IMR-90 (cell line): ENCODE data around the gene TREH.

Experiments
- CEBPB ChIP-seq: IDR thresholded peaks from 2 replicates; pipeline ENCODE4 v1.6.1; 2012; ENCODE audit warnings: low read depth, low read length, improper control_type of control experiment
- CHD1 ChIP-seq: IDR thresholded peaks from 2 replicates; pipeline ENCODE4 v1.6.1; 2012; ENCODE audit warnings: low read depth, low read length, improper control_type of control experiment
- CTCF ChIP-seq: conservative IDR thresholded peaks from 2 replicates; pipeline ENCODE4 v1.5.1; 2012; ENCODE audit warnings: mild to moderate bottlenecking, low read depth, low read length, improper control_type of control experiment
- MAFK ChIP-seq: IDR thresholded peaks from 2 replicates; pipeline ENCODE4 v1.6.1; 2012; ENCODE audit warnings: low read depth, low read length, improper control_type of control experiment
- MXI1 ChIP-seq: IDR thresholded peaks from 2 replicates; pipeline ENCODE4 v1.6.1; 2012; ENCODE audit warnings: low read depth, mild to moderate bottlenecking, low read length, moderate library complexity, borderline replicate concordance
- NFE2L2 ChIP-seq: fragments of 150-350 bp; IDR thresholded peaks from 2 replicates; pipeline ENCODE4 v1.6.1; 2016; ENCODE audit warnings: low read depth, mild to moderate bottlenecking, low read length
- POLR2A ChIP-seq: IDR thresholded peaks from 2 replicates; pipeline ENCODE4 v1.6.1; 2012; ENCODE audit warnings: mild to moderate bottlenecking, low read depth, low read length
- RAD21 ChIP-seq: IDR thresholded peaks from 2 replicates; pipeline ENCODE4 v1.6.1; 2012; ENCODE audit warnings: low read length, improper control_type of control experiment
- RFX5 ChIP-seq: IDR thresholded peaks from 2 replicates; pipeline ENCODE4 v1.8.0; 2012; ENCODE audit warnings: low read depth, mild to moderate bottlenecking, low read length, moderate library complexity
- SMC3 ChIP-seq: fragments of 150-350 bp; IDR thresholded peaks from 2 replicates; pipeline ENCODE4 v1.6.1; 2016; ENCODE audit warnings: low read depth, mild to moderate bottlenecking, antibody characterized with exemption, low read length, moderate library complexity
- TF ChIP-seq, protein P1 (sequence below): fragments of 150-350 bp; IDR thresholded peaks from 2 replicates; pipeline ENCODE4 v1.6.1; 2017; ENCODE audit warnings: mild to moderate bottlenecking, antibody characterized with exemption, low read length, low read depth

GRCh38 chr11:118638726-118639125 lies 40.7 kb downstream of the TREH start:
- TF ChIP-seq, protein P1, sequence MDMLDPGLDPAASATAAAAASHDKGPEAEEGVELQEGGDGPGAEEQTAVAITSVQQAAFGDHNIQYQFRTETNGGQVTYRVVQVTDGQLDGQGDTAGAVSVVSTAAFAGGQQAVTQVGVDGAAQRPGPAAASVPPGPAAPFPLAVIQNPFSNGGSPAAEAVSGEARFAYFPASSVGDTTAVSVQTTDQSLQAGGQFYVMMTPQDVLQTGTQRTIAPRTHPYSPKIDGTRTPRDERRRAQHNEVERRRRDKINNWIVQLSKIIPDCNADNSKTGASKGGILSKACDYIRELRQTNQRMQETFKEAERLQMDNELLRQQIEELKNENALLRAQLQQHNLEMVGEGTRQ, result no peak
- TF ChIP-seq CTCF (no peak), SMC3 (no peak), RFX5 (no peak), NFE2L2 (no peak), CHD1 (no peak), RAD21 (no peak), MXI1 (no peak), POLR2A (no peak), CEBPB (no peak), MAFK (no peak)
